ENCODE data around the gene EML2.

The EML2 gene

DNA sequence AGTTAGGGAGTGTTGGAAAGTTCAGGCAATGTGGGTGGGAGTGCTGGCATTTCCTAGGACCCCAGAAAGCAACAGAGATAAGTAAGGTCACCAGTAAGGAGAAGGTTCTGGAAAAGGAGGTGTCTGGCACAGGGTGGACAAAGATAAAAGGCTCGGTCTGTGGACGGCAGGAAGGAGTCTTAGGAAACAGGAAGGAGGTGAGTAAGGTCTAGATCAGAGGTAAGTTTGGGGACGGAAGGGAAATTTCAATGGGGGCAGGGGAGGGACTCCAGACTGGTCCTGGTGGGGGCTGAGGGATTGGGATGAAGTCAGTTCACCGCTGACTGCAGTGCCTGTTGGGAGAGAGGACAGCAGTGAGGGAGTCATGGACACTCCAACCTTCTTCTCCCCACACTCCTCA, 46.8 kb downstream of the EML2 start:
- Histone ChIP-seq H3K9me3 (no peaks in the 10 kb centered on the region), H3K4me3 (ENCODE audit: low read depth, low read length) (no peak overlapping the region), H3K36me3 (no peaks in the 10 kb centered on the region), H3K27me3 (no peaks in the 10 kb centered on the region), H3K4me1 (no peaks in the 10 kb centered on the region)
- TF ChIP-seq, protein P1, sequence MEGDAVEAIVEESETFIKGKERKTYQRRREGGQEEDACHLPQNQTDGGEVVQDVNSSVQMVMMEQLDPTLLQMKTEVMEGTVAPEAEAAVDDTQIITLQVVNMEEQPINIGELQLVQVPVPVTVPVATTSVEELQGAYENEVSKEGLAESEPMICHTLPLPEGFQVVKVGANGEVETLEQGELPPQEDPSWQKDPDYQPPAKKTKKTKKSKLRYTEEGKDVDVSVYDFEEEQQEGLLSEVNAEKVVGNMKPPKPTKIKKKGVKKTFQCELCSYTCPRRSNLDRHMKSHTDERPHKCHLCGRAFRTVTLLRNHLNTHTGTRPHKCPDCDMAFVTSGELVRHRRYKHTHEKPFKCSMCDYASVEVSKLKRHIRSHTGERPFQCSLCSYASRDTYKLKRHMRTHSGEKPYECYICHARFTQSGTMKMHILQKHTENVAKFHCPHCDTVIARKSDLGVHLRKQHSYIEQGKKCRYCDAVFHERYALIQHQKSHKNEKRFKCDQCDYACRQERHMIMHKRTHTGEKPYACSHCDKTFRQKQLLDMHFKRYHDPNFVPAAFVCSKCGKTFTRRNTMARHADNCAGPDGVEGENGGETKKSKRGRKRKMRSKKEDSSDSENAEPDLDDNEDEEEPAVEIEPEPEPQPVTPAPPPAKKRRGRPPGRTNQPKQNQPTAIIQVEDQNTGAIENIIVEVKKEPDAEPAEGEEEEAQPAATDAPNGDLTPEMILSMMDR (IDR thresholded peaks at IDR 0.05; ENCODE audit: low read depth, low read length) = no peak
- no peak for DNase-seq

DNA sequence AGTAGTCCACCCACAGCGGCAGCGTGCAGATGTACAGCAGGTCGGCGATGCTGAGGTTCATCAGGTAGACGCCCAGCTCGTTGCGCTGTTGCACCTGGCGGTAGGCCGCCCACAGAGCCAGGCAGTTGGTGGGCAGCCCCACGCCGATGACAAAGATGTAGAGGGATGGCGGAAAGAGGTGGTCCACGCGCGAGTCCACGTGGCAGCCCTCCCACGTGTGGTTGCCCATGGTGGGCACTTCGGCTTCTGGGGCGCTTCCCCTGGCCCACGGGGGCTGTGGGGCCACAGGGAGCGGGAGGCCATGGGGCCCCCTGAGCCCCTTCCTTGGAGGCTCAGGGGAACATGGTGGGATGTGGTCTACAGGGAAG, 47.6 kb downstream of the EML2 start:
- no peaks in the 10 kb centered on the region for H3K36me3 ChIP-seq
- no peaks in the 10 kb centered on the region for H3K4me1 ChIP-seq
- no peaks in the 10 kb centered on the region for H3K9me3 ChIP-seq
- no peak for DNase-seq
- TF ChIP-seq, protein P1 (IDR thresholded peaks at IDR 0.05; ENCODE audit: low read depth, low read length) = no peak
- no peaks in the 10 kb centered on the region for H3K27me3 ChIP-seq
- H3K4me3 ChIP-seq (ENCODE audit: low read depth, low read length) = no peak overlapping the region

DNA sequence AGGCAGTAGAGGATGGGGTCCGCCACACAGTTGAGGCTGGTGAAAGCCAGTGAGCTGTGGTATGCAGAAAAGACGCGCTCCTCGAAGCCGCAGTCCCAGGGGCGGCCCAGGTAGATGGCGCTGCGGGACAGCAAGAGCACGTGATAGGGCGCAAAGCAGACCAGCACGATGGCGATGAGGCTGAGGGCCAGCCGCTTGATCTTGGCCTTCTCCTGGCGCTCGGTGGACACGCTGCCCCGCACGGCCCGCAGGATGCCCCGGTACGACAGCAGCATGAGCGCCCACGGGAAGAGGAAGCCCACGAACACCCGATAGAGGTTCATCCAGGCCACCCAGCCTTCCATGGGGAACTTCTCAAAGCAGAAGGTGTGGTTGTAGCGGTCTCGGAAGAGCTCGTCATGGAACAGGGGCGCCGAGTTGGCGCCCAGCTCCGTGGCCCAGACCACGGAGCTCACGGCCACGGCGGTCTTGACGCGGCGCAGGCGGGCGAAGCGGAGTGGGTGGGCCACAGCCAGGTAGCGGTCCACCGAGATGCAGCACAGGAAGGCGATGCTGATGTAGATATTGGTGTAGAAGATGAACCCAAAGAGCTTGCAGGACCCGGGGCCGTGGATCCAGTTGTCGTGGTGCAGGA, 48.1 kb downstream of the EML2 start:
- Histone ChIP-seq H3K36me3 (no peaks in the 10 kb centered on the region), H3K9me3 (no peaks in the 10 kb centered on the region), H3K4me3 (ENCODE audit: low read depth, low read length) (no peak overlapping the region), H3K27me3 (no peaks in the 10 kb centered on the region), H3K4me1 (no peaks in the 10 kb centered on the region)
- TF ChIP-seq, protein P1 (IDR thresholded peaks at IDR 0.05; ENCODE audit: low read depth, low read length) = peak; percentile 70
- peak; percentile 79 for DNase-seq

DNA sequence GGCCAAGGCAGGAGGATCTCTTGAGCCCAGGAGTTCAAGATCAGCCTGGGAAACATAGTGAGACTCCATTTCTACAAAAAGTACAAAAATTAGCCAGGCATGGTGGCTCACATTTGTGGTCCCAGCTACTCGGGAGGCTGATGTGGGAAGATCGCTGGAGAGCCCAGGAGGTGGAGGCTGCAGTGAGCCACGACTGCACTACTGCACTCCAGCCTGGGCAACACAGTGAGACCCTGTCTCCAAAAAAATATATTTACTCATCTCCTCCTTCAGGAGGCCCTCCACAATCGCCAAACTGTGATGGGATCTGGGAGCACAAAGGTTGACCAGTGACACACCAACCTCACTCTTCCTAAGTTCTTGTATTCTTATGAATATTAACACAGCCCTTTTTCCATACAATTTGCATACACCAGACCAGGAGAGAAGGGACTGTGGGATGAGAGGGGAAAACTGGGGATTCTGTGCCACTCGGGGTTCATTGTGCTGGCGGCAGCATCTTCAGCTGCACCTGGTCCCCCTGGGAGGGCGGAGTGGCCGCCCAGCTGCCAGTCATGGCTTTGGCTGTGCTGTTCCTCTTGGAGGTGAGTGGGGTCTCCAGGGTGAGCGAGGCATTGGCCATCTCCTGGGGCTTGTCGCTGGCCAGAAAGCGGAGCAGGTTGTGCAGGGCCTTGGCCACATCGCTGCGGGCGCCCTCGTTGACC, 48.7 kb downstream of the EML2 start:
- Histone ChIP-seq H3K9me3 (no peaks in the 10 kb centered on the region), H3K27me3 (no peaks in the 10 kb centered on the region), H3K4me3 (ENCODE audit: low read depth, low read length) (no peak overlapping the region), H3K4me1 (no peaks in the 10 kb centered on the region), H3K36me3 (no peaks in the 10 kb centered on the region)
- no peak for DNase-seq
- TF ChIP-seq, protein P1 (IDR thresholded peaks at IDR 0.05; ENCODE audit: low read depth, low read length) = no peak

DNA sequence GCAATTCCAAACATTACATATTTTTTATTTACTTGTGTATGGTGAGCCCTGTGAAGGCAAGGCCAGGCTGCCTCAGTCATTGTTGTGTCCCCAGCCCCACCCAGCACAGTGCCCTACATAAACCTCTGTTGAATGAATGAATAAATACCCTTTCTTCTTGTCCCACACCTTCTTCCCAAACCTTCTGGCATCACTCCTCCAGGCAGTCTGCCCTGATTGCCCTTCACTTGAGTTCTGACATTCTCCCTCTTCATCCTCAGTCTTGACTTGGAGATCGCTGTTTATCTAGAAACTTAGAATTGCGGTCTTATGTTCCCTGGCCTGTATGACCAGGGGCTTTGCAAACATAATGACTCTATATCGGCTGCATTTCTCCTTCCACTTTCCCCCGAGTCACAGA, 49.4 kb downstream of the EML2 start:
- no peak for DNase-seq
- H3K4me3 ChIP-seq (ENCODE audit: low read depth, low read length) = no peak overlapping the region
- no peaks in the 10 kb centered on the region for H3K9me3 ChIP-seq
- H3K4me1 ChIP-seq = no peaks in the 10 kb centered on the region
- no peaks in the 10 kb centered on the region for H3K36me3 ChIP-seq
- no peaks in the 10 kb centered on the region for H3K27me3 ChIP-seq
- TF ChIP-seq, protein P1 (IDR thresholded peaks at IDR 0.05; ENCODE audit: low read depth, low read length) = no peak

DNA sequence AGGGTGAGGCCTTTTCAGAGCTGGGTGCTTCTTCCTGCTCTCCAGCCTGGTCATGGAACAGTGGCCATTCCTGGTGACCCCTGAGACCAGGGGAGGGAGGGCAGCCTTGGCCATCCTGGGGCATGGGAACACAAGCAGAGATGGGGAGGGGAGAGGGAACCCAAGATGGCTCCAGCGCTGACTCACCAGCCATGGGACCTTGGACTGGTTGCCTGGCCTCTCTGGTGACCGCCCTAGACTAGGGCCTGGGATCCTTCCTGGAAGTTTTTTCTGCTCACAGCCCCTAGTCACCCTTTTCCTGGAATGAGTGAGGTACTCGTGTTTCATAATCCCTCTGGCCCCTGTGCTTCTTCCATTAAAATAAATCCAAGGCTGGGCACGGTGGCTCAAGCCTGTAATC, 51.3 kb downstream of the EML2 start:
- no peak for DNase-seq
- H3K4me3 ChIP-seq (ENCODE audit: low read depth, low read length) = no peak overlapping the region
- no peaks in the 10 kb centered on the region for H3K4me1 ChIP-seq
- TF ChIP-seq, protein P1 (IDR thresholded peaks at IDR 0.05; ENCODE audit: low read depth, low read length) = no peak
- H3K27me3 ChIP-seq = no peaks in the 10 kb centered on the region
- no peaks in the 10 kb centered on the region for H3K9me3 ChIP-seq
- no peaks in the 10 kb centered on the region for H3K36me3 ChIP-seq
